Skeletal muscle cell (primary cell): ENCODE results near the gene SMIM1.

Experiments used
- DNase-seq: peaks from one replicate; pipeline ENCODE4 v3.0.0-alpha.2; 2010; ENCODE audit warnings: low read depth
- H3K4me3 ChIP-seq: 2 replicates; pipeline ENCODE4 v1.5.1; 2011; ENCODE audit warnings: low read depth, mild to moderate bottlenecking, control low read depth, low read length, moderate library complexity

The SMIM1 gene

GRCh38 chr1:3814771-3815561 is 42.4 kb downstream of the SMIM1 start:
- DNase-seq = no peak
- no peak overlapping the region for H3K4me3 ChIP-seq

- H3K4me3 ChIP-seq = no peak overlapping the region
- DNase-seq = no peak
Observed at GRCh38 chr1:3816331-3817137, 44.0 kb downstream of the SMIM1 start.

- DNase-seq = no peak
- no peak overlapping the region for H3K4me3 ChIP-seq
Observed at GRCh38 chr1:3817138-3817740, 44.7 kb downstream of the SMIM1 start.

GRCh38 chr1:3817821-3818597 is 45.5 kb downstream of the SMIM1 start:
- no peak for DNase-seq
- no peak overlapping the region for H3K4me3 ChIP-seq

- no peak for DNase-seq
- H3K4me3 ChIP-seq = no peak overlapping the region
Observed at GRCh38 chr1:3819771-3820200, 47.2 kb downstream of the SMIM1 start.

- no peak overlapping the region for H3K4me3 ChIP-seq
- no peak for DNase-seq
Observed at GRCh38 chr1:3820316-3820715, 47.8 kb downstream of the SMIM1 start.

- H3K4me3 ChIP-seq = no peak overlapping the region
- DNase-seq = no peak
Observed at GRCh38 chr1:3821004-3821403, 48.5 kb downstream of the SMIM1 start.

- H3K4me3 ChIP-seq = no peak overlapping the region
- no peak for DNase-seq
Observed at GRCh38 chr1:3821447-3821846, 48.9 kb downstream of the SMIM1 start.

- H3K4me3 ChIP-seq = no peak overlapping the region
- DNase-seq = no peak
Observed at GRCh38 chr1:3821908-3822307, 49.4 kb downstream of the SMIM1 start.

GRCh38 chr1:3822421-3822820 is 49.9 kb downstream of the SMIM1 start:
- no peak overlapping the region for H3K4me3 ChIP-seq
- DNase-seq = no peak

- no peak overlapping the region for H3K4me3 ChIP-seq
- no peak for DNase-seq
Observed at GRCh38 chr1:3824650-3825049, 52.1 kb downstream of the SMIM1 start.

- no peak for DNase-seq
- H3K4me3 ChIP-seq = no peak overlapping the region
Observed at GRCh38 chr1:3825356-3825755, 52.8 kb downstream of the SMIM1 start.
